Measurements from ENCODE around the gene UGT1A5.

UGT1A5 gene

GRCh38 chr2:233810385-233810784 lies 97.7 kb downstream of the UGT1A5 start:
- H3K27me3 Mint-ChIP-seq (ENCODE audit: low read depth) = peaks cover 21% of the 10 kb centered on the region
- no peak overlapping the region for H3K4me3 Mint-ChIP-seq
- no peaks in the 10 kb centered on the region for H3K36me3 Mint-ChIP-seq (ENCODE audit: low read depth)
- no peak for TF ChIP-seq CTCF (IDR thresholded peaks at IDR 0.05; ENCODE audit: unreplicated experiment in 3 of 3)
- no peaks in the 10 kb centered on the region for H3K9me3 Mint-ChIP-seq
- no peaks in the 10 kb centered on the region for H3K4me1 Mint-ChIP-seq
- H3K27ac Mint-ChIP-seq = no peak overlapping the region

DNA sequence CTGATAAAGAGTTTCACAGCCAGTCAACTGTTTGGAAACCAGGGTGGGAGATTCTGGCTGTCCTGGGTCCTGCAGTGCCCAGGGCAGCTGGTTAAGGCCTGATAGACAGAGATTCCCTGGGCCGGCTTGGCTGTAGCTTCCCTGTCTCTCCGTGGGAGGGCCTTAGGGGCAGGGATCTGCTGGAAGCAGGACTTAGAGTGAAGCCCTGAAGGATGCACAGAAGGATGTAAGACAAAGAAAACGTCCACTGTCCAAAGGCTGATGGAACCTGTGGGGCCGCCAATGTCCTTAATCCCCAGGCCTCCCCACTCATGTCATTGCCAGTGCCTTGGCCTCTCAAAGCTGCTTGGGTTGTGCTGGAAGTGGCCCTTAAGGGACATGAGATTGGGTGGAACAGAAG lies 98.4 kb downstream of the UGT1A5 start:
- Mint-ChIP-seq H3K9me3 (no peaks in the 10 kb centered on the region), H3K27ac (no peak overlapping the region), H3K4me3 (no peak overlapping the region), H3K4me1 (no peaks in the 10 kb centered on the region), H3K36me3 (ENCODE audit: low read depth) (no peaks in the 10 kb centered on the region), H3K27me3 (ENCODE audit: low read depth) (peaks cover 21% of the 10 kb centered on the region)
- no peak for TF ChIP-seq CTCF (IDR thresholded peaks at IDR 0.05; ENCODE audit: unreplicated experiment in 3 of 3)

- H3K36me3 Mint-ChIP-seq (ENCODE audit: low read depth) = no peaks in the 10 kb centered on the region
- no peak overlapping the region for H3K4me3 Mint-ChIP-seq
- H3K9me3 Mint-ChIP-seq = no peaks in the 10 kb centered on the region
- no peaks in the 10 kb centered on the region for H3K4me1 Mint-ChIP-seq
- peaks cover 25% of the 10 kb centered on the region for H3K27me3 Mint-ChIP-seq (ENCODE audit: low read depth)
- no peak for TF ChIP-seq CTCF (IDR thresholded peaks at IDR 0.05; ENCODE audit: unreplicated experiment in 3 of 3)
- no peak overlapping the region for H3K27ac Mint-ChIP-seq
Observed at GRCh38 chr2:233811732-233812131, 99.0 kb downstream of the UGT1A5 start.

DNA sequence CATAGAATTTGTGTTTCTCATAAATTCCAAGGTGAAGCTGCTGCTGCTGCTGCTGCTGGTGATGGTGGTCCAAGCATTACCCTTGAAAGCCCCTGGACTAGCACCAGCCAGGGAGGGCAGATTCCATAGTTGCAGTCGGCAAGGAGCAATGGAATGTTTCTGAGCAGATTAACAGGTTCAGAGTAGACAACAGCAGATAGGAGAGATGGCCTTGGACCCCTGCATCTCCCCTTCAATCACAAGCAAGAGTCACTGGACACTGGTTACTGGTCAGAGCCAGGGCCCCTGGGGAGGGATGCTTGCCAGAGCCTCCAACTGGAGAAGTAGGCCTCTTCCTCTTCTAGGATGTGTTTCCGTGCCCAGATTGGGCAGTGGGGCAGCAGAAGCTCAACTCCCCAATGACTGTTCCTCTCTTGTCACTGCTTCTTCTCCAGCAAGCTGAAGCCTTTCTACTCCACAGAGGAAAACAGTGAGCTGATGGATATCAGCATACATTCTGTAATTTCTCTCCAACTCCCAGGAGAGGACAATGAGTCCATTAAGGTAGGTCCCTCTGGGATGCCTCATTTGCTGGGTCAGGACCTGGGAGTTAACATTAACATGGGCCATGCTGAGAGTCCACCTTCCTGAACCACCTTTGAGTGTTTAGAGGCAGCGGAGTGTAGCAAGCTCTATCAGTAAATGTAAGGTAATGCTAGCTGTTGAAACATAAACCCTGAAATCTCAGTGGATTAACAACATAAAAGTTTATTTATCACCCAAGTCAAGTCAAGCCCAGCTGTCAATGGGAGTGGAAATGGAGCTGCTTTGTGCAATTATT lies 100.7 kb downstream of the UGT1A5 start:
- H3K4me1 Mint-ChIP-seq = no peaks in the 10 kb centered on the region
- no peaks in the 10 kb centered on the region for H3K36me3 Mint-ChIP-seq (ENCODE audit: low read depth)
- no peak overlapping the region for H3K4me3 Mint-ChIP-seq
- TF ChIP-seq CTCF (IDR thresholded peaks at IDR 0.05; ENCODE audit: unreplicated experiment in 3 of 3) = no peak
- no peak overlapping the region for H3K27ac Mint-ChIP-seq
- no peaks in the 10 kb centered on the region for H3K9me3 Mint-ChIP-seq
- H3K27me3 Mint-ChIP-seq (ENCODE audit: low read depth) = peaks cover 17% of the 10 kb centered on the region

- Mint-ChIP-seq H3K9me3 (no peaks in the 10 kb centered on the region), H3K27me3 (ENCODE audit: low read depth) (peaks cover 17% of the 10 kb centered on the region), H3K36me3 (ENCODE audit: low read depth) (no peaks in the 10 kb centered on the region), H3K4me3 (no peak overlapping the region), H3K4me1 (no peaks in the 10 kb centered on the region), H3K27ac (no peak overlapping the region)
- no peak for TF ChIP-seq CTCF (IDR thresholded peaks at IDR 0.05; ENCODE audit: unreplicated experiment in 3 of 3)
Observed at GRCh38 chr2:233814056-233814835, 101.5 kb downstream of the UGT1A5 start.
